HG02943 (cell line): ENCODE data around the gene THSD7B.
"Not testable (repeated sequence)": the region's sequence is repeated elsewhere in the genome, so short reads cannot be mapped to it uniquely, and the experiment has no call there.

Experiments used
- ATAC-seq: cut with Tn5 transposase; IDR thresholded peaks from one replicate; pipeline ENCODE4 v1.9.1; 2021; ENCODE audit warnings: mild to moderate bottlenecking, low read depth, moderate library complexity; ENCODE audit not compliant: unreplicated experiment

THSD7B gene

GRCh38 chr2:137020452-137021196 lies 255.3 kb downstream of the THSD7B start:
- ATAC-seq = no peak

GRCh38 chr2:137021763-137022162 lies 256.4 kb downstream of the THSD7B start:
- no peak for ATAC-seq

GRCh38 chr2:137023205-137023604 lies 257.9 kb downstream of the THSD7B start:
- no peak for ATAC-seq

- no peak for ATAC-seq
Observed at GRCh38 chr2:137031731-137032130, 266.4 kb downstream of the THSD7B start.

GRCh38 chr2:137036619-137037018 lies 271.3 kb downstream of the THSD7B start:
- no peak for ATAC-seq

- no peak for ATAC-seq
Observed at GRCh38 chr2:137039482-137040152, 274.3 kb downstream of the THSD7B start.

GRCh38 chr2:137047369-137047768 lies 282.0 kb downstream of the THSD7B start:
- no peak for ATAC-seq

GRCh38 chr2:137048455-137048854 lies 283.1 kb downstream of the THSD7B start:
- ATAC-seq = no peak

- ATAC-seq = no peak
Observed at GRCh38 chr2:137049518-137049917, 284.2 kb downstream of the THSD7B start.

- no peak for ATAC-seq
Observed at GRCh38 chr2:137050949-137051348, 285.6 kb downstream of the THSD7B start.

GRCh38 chr2:137051778-137052398 lies 286.5 kb downstream of the THSD7B start:
- no peak for ATAC-seq

GRCh38 chr2:137056704-137057103 lies 291.4 kb downstream of the THSD7B start:
- ATAC-seq = no peak

- not testable (repeated sequence) for ATAC-seq
Observed at GRCh38 chr2:137076111-137076765, 310.9 kb downstream of the THSD7B start.

- no peak for ATAC-seq
Observed at GRCh38 chr2:137091704-137092103, 326.4 kb downstream of the THSD7B start.

- ATAC-seq = no peak
Observed at GRCh38 chr2:137093116-137093515, 327.8 kb downstream of the THSD7B start.

- no peak for ATAC-seq
Observed at GRCh38 chr2:137096187-137096586, 330.8 kb downstream of the THSD7B start.

- no peak for ATAC-seq
Observed at GRCh38 chr2:137096693-137097092, 331.3 kb downstream of the THSD7B start.

- ATAC-seq = not testable (repeated sequence)
Observed at GRCh38 chr2:137101814-137102213, 336.5 kb downstream of the THSD7B start.

- no peak for ATAC-seq
Observed at GRCh38 chr2:137107904-137108303, 342.6 kb downstream of the THSD7B start.

- ATAC-seq = no peak
Observed at GRCh38 chr2:137111896-137112295, 346.6 kb downstream of the THSD7B start.
